Measurements from ENCODE around the gene S1PR3.

S1PR3 gene

GRCh38 chr9:89051421-89052025 lies 60.3 kb downstream of the S1PR3 start:
- H4K20me1 ChIP-seq (ENCODE audit: insufficient read depth, low read length) = no peaks in the 10 kb centered on the region
- no peaks in the 10 kb centered on the region for H3K79me2 ChIP-seq (ENCODE audit: insufficient read depth, low read length)
- no peak for DNase-seq
- H3K27ac ChIP-seq (ENCODE audit: low read length) = no peak overlapping the region
- H3K9ac ChIP-seq (ENCODE audit: low read depth, low read length) = no peak overlapping the region
- H2AFZ ChIP-seq (ENCODE audit: low read depth, low read length) = no peak overlapping the region
- no peak for ATAC-seq (ENCODE audit: insufficient read depth, low read depth)
- H3K4me1 ChIP-seq (ENCODE audit: insufficient read depth, low read length) = no peaks in the 10 kb centered on the region
- no peak overlapping the region for H3K4me2 ChIP-seq (ENCODE audit: insufficient read depth, low read length)
- no peaks in the 10 kb centered on the region for H3K27me3 ChIP-seq (ENCODE audit: insufficient read depth, low read length, poor library complexity)
- TF ChIP-seq, protein P1, sequence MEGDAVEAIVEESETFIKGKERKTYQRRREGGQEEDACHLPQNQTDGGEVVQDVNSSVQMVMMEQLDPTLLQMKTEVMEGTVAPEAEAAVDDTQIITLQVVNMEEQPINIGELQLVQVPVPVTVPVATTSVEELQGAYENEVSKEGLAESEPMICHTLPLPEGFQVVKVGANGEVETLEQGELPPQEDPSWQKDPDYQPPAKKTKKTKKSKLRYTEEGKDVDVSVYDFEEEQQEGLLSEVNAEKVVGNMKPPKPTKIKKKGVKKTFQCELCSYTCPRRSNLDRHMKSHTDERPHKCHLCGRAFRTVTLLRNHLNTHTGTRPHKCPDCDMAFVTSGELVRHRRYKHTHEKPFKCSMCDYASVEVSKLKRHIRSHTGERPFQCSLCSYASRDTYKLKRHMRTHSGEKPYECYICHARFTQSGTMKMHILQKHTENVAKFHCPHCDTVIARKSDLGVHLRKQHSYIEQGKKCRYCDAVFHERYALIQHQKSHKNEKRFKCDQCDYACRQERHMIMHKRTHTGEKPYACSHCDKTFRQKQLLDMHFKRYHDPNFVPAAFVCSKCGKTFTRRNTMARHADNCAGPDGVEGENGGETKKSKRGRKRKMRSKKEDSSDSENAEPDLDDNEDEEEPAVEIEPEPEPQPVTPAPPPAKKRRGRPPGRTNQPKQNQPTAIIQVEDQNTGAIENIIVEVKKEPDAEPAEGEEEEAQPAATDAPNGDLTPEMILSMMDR (IDR thresholded peaks at IDR 0.05; ENCODE audit: borderline replicate concordance, extremely low read depth, low read length, poor library complexity, severe bottlenecking) = no peak
- TF ChIP-seq EZH2 (IDR thresholded peaks at IDR 0.05; ENCODE audit: borderline replicate concordance, low read depth, low read length, severe bottlenecking) = no peak
- H3K36me3 ChIP-seq (ENCODE audit: insufficient read depth, low read length) = no peaks in the 10 kb centered on the region
- H3K4me3 ChIP-seq (ENCODE audit: low read depth in 1 of 2, low read length in 2 of 2) = no peak overlapping the region
- no peaks in the 10 kb centered on the region for H3K9me3 ChIP-seq (ENCODE audit: insufficient read depth, low read length, severe bottlenecking)

- ATAC-seq (ENCODE audit: insufficient read depth, low read depth) (no peak), DNase-seq (no peak)
- no peak overlapping the region for H3K4me2 ChIP-seq (ENCODE audit: insufficient read depth, low read length)
- no peaks in the 10 kb centered on the region for H3K36me3 ChIP-seq (ENCODE audit: insufficient read depth, low read length)
- H3K27me3 ChIP-seq (ENCODE audit: insufficient read depth, low read length, poor library complexity) = no peaks in the 10 kb centered on the region
- no peak overlapping the region for H3K9ac ChIP-seq (ENCODE audit: low read depth, low read length)
- no peaks in the 10 kb centered on the region for H3K9me3 ChIP-seq (ENCODE audit: insufficient read depth, low read length, severe bottlenecking)
- H2AFZ ChIP-seq (ENCODE audit: low read depth, low read length) = no peak overlapping the region
- no peak overlapping the region for H3K4me3 ChIP-seq (ENCODE audit: low read depth in 1 of 2, low read length in 2 of 2)
- H3K4me1 ChIP-seq (ENCODE audit: insufficient read depth, low read length) = no peaks in the 10 kb centered on the region
- TF ChIP-seq, protein P1 (IDR thresholded peaks at IDR 0.05; ENCODE audit: borderline replicate concordance, extremely low read depth, low read length, poor library complexity, severe bottlenecking) = no peak
- no peak for TF ChIP-seq EZH2 (IDR thresholded peaks at IDR 0.05; ENCODE audit: borderline replicate concordance, low read depth, low read length, severe bottlenecking)
- H3K27ac ChIP-seq (ENCODE audit: low read length) = no peak overlapping the region
- no peaks in the 10 kb centered on the region for H3K79me2 ChIP-seq (ENCODE audit: insufficient read depth, low read length)
- no peaks in the 10 kb centered on the region for H4K20me1 ChIP-seq (ENCODE audit: insufficient read depth, low read length)
Observed at GRCh38 chr9:89052470-89053097, 61.3 kb downstream of the S1PR3 start.

GRCh38 chr9:89053301-89053700 lies 62.0 kb downstream of the S1PR3 start:
- no peak for TF ChIP-seq EZH2 (IDR thresholded peaks at IDR 0.05; ENCODE audit: borderline replicate concordance, low read depth, low read length, severe bottlenecking)
- TF ChIP-seq, protein P1 (IDR thresholded peaks at IDR 0.05; ENCODE audit: borderline replicate concordance, extremely low read depth, low read length, poor library complexity, severe bottlenecking) = no peak
- Histone ChIP-seq H4K20me1 (ENCODE audit: insufficient read depth, low read length) (no peaks in the 10 kb centered on the region), H3K4me1 (ENCODE audit: insufficient read depth, low read length) (no peaks in the 10 kb centered on the region), H3K79me2 (ENCODE audit: insufficient read depth, low read length) (no peaks in the 10 kb centered on the region), H3K9me3 (ENCODE audit: insufficient read depth, low read length, severe bottlenecking) (no peaks in the 10 kb centered on the region), H3K9ac (ENCODE audit: low read depth, low read length) (no peak overlapping the region), H3K27ac (ENCODE audit: low read length) (no peak overlapping the region), H2AFZ (ENCODE audit: low read depth, low read length) (no peak overlapping the region), H3K4me3 (ENCODE audit: low read depth in 1 of 2, low read length in 2 of 2) (no peak overlapping the region), H3K36me3 (ENCODE audit: insufficient read depth, low read length) (no peaks in the 10 kb centered on the region), H3K4me2 (ENCODE audit: insufficient read depth, low read length) (no peak overlapping the region), H3K27me3 (ENCODE audit: insufficient read depth, low read length, poor library complexity) (no peaks in the 10 kb centered on the region)
- DNase-seq (no peak), ATAC-seq (ENCODE audit: insufficient read depth, low read depth) (no peak)
